GM03348 (cell line): Measurements from ENCODE around the gene CELF2.
A peak's percentile ranks its signal among the peaks of the same experiment; 100 is the strongest.

Experiments used
- DNase-seq: peaks from one replicate; pipeline ENCODE4 v3.0.0; 2012; ENCODE audit warnings: low spot score

CELF2 gene

DNA sequence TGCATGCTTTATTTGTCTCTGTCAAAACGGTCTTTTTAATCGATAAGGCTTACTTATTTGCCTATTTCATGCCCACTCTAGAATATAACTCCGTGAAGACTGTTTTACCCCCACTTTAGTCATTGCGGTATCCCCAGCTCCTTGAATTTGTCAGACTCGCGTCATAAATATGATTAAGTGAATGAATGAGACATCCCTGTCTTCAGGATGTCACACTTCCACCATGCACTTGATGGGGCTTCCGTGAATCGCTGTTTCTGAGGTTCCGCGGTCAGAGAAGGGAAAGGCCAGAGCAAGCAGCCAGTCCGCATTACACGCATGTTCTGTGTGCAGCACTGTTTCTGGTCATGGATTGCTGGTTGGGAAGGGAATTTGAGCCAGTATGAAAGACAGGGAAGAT, 138.8 kb downstream of the CELF2 start:
- DNase-seq, result no peak

- DNase-seq, result no peak
Observed at GRCh38 chr10:11157292-11158076, 139.8 kb downstream of the CELF2 start.

DNA sequence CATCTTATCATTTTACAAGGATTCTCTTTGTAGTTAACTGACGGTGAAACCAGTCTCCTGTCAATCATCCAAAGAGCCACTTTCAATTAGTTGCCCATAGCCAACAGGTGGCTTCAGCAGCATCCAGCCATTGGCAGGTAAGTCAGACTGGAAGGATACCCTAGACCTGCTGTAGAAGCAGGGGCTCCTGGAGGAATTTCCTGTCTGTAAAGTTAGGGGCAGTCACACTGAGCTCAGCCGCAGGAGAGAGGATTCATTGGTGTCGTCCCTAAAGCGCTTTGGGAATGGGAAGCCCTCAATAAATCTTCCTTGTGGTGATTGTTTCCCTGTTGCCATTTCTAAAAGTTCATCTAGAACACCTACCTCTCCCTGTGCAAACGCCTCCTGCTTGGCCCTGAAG, 140.4 kb downstream of the CELF2 start:
- no peak for DNase-seq

- DNase-seq, result no peak
Observed at GRCh38 chr10:11159543-11160215, 142.0 kb downstream of the CELF2 start.

- no peak for DNase-seq
Observed at GRCh38 chr10:11161096-11161495, 143.4 kb downstream of the CELF2 start.

GRCh38 chr10:11161910-11162309, 144.2 kb downstream of the CELF2 start:
- no peak for DNase-seq

DNA sequence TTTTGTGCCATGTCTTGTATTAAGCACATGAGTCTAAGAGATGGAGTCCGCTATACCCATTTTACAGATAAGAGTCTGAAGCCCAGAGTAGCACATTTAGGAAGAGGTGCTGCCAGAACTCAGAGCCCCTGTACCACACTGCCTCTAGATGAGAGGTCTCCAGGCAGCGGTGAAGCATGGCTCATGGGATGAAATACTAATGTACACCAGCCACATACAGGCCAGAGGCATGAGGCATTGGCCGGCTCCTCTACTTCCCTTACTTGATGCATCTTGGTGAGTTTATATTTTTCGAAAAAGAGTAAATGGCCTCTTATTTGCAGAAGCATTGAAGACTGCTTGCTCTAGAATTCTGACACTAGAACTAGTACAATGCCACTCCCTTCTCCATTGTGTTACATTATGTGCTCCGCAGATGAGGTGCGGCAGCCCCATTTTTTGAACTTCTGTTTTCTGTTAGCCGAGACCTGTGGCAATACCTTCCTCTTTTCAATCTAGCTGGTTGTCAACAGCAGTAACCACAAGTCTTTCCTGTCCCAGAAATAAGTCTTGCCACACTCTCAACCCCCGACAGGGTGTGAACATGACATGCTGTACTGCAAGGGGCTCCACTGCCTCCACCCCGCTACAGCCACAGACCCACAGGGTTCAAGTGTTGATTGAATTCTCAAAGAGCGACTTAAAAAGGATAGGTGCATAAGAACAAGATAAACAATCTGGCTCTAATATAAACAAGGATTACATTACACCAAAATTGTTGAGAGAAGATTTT, 145.3 kb downstream of the CELF2 start:
- DNase-seq, result no peak

GRCh38 chr10:11163780-11164550, 146.3 kb downstream of the CELF2 start:
- DNase-seq, result no peak

DNA sequence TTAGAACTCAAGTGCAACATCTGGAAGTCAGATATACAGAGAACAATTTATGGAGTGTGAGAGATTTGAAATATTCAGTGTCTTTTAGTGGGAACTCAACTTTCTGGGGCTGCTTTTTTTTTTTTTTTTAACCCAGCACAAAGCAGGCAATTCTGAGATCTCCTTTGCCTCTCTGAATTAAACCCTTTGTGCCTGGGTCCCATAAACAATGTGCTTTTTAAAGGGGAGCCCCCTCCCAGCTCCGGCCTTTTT, 146.8 kb downstream of the CELF2 start:
- DNase-seq, result no peak

DNA sequence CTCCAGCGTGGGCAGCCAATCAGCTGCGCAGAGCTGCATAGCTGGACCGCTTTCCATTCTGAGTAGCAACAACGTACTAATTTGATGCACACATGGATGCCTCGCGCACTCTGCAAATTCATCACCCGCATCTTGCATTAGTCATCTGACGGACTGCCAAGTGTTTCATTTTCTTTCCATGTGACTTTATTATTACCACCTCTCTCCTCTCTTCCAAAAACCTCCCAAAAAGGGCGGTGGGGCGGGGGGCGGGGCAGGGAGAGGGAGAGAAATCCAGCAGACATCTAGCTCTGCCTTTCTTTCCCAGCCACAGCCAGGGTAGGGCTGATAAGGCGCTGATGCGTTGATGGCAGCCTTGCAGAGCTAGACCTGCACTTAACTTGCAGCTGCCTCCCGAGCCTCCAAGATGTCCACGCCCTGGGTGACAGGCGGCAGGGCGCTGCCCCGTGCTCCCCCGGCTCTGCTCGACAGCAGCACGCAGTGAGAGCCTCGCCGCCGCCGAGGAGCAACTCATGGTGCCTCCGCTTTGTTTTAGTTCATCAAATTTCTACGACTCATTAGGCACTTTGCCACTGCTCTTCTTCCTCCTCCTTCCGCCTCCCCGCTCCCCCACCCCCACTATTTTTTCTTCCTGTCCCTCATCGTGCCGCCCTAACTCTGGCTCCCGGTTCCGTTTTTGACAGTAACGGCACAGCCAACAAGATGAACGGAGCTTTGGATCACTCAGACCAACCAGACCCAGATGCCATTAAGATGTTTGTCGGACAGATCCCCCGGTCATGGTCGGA, 147.3 kb downstream of the CELF2 start:
- peak; percentile 75 for DNase-seq

DNA sequence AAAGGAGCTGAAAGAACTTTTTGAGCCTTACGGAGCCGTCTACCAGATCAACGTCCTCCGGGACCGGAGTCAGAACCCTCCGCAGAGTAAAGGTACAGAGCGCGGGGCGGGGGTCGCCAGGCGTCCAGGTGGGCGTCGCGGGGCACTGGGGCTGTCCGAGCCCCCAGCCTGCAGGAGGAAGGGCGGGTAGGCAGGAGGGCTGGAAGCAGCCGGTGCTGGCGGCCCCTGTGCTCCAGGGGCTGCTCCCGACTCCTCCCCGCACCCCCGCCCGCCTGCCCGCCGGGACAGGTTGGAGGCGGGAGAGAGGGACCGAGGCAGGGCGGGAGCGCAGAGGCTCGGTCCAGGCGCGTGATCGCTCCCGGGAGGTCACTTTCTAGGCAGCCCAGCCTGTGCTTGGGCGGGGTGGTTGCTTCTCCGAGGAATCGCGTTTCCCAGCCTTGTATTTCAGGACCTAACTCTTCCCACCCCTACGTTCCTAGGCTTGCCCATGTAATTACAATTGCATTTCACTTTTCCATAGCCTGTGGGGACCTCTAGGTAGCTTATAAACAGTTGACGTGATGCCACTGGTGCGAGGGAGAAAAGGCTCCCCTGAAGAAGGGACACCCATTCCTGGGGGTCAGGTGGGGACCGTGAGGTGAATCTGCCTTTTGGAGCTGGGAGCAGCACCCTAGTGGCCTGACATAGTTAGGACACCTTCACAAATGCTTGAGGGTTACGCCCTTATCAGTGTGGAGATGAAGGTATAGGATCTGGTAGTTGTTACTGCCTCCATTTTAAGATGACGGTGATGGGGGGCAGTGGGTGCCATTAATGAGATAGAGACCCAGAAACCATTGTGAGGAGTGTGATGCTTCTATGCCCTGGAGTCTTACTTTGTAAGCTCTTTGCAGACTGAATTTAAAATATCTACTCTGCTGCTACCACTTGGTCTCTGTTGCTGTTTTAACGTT, 148.2 kb downstream of the CELF2 start:
- peak; percentile 33 for DNase-seq

DNA sequence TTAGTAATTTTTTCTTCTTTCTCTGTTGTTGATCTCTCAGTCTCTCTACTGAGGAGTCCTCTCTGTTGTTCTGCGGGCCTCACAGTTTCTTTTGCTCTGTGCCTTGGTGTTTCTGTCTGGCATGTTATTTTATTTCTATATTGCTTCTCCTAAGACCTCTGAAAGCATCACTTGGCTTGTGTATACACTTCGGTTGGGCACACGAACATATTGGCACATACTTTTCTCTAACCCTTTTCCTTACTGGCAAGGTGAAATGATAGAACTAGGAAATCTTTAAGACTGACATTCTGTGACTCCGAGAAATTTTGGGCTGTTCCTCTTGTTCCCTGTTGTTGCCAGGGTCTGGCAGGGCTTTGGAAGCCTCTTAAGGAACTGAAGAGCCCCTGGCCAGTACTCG, 148.9 kb downstream of the CELF2 start:
- DNase-seq, result no peak

DNA sequence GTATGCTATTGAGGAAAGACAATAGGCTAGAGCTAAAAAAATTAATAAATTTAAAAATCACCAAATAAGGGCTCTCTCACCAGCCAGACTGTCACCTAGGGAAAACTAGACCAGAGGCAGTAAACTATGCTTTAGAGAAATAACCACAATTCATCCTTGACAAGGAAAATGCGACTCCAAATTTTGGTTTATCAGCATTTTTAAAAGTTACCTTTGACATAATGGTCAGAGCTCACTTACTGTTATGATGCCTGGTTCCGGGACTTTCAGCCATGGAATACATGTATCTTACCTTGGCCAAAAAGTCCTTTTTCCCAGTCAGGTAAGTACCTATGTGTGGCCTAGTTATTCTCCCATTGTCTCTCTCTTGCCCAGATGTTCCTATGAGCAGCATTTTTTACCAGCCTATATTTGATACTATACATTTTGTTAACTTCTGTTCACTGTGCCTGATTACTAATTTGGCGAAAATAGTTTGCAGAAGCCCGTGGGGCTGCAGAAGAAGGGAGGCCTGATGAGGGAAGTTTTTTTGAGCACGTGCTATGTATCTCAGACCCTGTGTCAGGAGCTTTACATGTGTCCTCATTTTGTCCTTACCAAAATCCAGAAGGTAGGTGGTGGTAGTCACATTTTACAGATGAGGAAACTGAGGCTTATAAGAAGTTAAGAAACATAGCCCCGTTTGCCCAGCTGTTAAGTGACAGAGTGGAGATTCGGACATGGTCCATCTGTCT, 149.7 kb downstream of the CELF2 start:
- DNase-seq, result no peak

DNA sequence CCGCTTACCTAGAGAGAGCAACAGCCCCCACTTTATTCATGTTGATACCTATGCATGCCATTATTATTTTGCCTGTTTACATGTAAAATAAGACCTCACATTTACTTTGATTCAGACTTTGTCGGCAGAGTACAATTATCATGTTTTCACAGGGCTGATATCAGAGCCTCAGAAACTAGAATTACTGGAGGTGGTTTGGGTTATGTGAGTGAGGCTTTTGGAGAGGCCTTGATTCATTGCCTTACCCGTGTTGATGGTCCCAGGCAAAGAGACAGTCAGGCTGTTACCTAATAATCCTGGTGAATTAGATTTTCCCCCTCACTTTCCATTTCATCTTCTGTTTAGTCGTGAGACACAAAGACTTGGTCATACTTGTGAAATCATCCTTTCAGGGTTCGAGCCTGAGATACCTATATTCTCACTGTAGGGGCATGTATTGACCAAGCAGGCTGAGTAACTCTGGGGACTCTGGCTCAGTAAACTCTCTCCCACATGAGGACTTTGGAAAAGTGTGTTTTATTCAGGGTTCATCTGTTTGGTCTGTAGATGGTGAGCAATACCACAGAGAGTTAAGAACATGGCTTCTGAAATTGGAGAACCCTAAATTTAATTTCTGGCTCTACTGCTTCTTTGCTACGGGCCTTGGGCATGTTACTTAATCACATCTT, 150.9 kb downstream of the CELF2 start:
- DNase-seq, result no peak

DNA sequence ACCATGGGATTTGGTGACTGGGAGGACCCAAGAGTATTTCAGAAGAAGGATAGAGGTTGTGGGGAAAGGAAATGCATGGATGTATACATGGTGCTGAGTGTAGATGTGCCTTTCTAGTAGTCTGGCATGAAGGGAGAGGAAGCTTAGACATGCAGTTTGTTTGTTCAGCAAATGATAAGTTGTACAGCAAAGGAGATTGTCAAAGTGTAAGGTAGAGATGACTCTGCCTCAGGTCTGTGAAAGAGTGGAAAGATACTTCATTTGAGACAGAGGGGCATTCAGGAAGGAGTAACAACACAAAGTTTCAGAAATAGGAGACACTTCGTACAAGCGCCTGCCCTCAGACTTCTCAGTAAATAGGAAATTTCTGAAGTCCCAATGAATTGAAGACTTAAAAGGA, 152.3 kb downstream of the CELF2 start:
- no peak for DNase-seq

DNA sequence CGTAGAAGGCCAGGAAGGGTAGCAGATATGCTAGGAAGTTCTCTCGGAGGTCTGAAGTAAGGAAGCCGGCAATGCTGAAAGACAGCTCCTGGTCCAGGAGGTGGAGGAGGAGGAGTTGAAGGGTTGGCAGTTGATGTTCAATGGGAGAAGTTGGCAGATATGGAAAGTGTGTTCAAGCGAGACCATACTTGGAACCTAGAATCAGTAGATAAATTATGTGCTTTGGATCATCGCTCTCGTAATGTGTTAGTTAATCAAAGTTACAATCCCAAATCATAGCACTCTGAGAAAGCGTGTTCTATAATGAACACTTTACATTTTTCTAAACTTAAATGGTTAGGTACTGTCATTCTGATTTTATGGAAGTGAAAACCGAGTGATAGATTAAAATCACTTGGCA, 152.9 kb downstream of the CELF2 start:
- DNase-seq, result no peak

- no peak for DNase-seq
Observed at GRCh38 chr10:11170993-11171851, 153.6 kb downstream of the CELF2 start.

DNA sequence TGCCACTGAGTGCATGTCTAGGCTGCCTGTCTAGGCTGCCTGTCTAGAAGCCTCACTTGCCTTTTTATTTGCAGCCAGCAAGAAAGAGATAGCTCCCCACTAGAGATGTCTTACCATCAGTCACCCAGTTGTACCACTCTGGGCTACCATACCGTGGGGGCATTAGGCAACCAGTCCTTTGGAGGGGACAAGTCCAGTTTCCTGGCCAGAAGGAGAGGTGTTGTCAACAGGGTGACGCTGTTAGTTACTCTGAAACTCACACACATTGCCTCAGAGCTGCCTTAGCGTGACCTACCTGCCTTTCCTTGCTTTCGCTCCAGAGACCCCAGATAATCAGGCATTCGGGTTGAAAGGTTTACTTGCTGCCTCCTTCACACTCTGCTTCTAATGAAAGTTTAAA, 155.4 kb downstream of the CELF2 start:
- no peak for DNase-seq
